Measurements from ENCODE around the gene TNFRSF14. TPM values are rescaled to one million over a fixed set of nuclear protein-coding genes. Genes with fewer than 3 reads are reported as not detected.

The TNFRSF14 gene
- total and polyA plus RNA-seq, 2 experiments from 2014 or later = 7.8 to 13.3 TPM

DNA sequence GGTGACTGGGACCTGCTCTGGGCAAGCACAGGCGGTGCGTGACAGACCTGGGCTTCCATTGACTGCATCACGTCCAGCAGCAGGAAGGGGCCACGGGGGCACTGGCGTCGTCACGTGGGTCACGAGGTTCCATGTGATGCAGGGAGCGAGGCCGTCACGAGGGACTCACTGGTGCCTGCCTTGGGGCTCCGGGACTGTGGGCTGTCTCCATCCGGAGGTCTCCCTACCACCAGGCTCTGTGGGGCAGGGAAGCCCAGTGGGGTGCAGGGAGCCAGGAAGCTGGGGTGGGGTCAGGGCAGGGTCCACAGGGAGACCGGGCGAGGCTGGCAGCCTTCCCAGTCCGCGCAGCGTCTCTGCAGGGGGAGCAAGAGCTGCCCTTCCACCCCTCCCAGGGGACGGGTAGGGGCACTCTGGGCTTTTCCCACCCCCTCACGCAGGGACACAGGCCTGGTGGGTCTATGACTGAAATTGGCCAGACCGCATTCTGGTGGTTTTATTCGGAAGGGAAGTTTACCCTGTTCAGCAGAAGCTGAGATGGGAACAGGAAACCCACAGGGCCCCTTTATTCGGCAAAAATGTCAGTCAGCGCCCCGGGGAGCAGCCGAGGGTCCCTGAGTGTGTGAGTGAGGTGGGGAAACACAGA is 416 bp upstream of the TNFRSF14 start:
- peak; percentile 73 for DNase-seq
- Histone ChIP-seq H3K9ac (peak overlapping the region; percentile 79), H3K9me3 (ENCODE audit: low read depth) (no peaks in the 10 kb centered on the region), H4K20me1 (ENCODE audit: insufficient read depth) (no peaks in the 10 kb centered on the region), H3K27ac (no peak overlapping the region; the same call in 1 of the 2 replicates), H3K4me3 (peak overlapping the region; percentile 74), H3K4me1 (ENCODE audit: insufficient read depth) (0 out of 2 replicates have a peak, but pooled peaks cover 5% of the 10 kb centered on the region), H3F3A (ENCODE audit: insufficient read depth) (no peaks in the 10 kb centered on the region), H3K4me2 (ENCODE audit: unreplicated experiment) (peak overlapping the region; percentile 69), H3K36me3 (ENCODE audit: low read depth) (no peaks in the 10 kb centered on the region), H3K9me2 (ENCODE audit: insufficient read depth) (no peaks in the 10 kb centered on the region), H3K79me2 (ENCODE audit: insufficient read depth) (no peaks in the 10 kb centered on the region), H3K27me3 (replicated peaks; ENCODE audit: insufficient read depth) (no peaks in the 10 kb centered on the region), H2AFZ (peak overlapping the region; percentile 92)
- in situ Hi-C loops (cut with MboI) = no loop called here
- 4 to 5% methylated on average over 20 to 26 of the region's 26 CpGs for WGBS, 2 experiments (ENCODE audit: low coverage in 1 of 2, low lambda C conversion rate in 2 of 2, missing lambda C conversion rate in 2 of 2)
- TF ChIP-seq EZH2phosphoT487 (IDR thresholded peaks at IDR 0.05; ENCODE audit: insufficient read depth, low read depth) (no peak), EZH2 (IDR thresholded peaks at IDR 0.05; ENCODE audit: insufficient read depth, poor library complexity, severe bottlenecking) (no peak)

DNA sequence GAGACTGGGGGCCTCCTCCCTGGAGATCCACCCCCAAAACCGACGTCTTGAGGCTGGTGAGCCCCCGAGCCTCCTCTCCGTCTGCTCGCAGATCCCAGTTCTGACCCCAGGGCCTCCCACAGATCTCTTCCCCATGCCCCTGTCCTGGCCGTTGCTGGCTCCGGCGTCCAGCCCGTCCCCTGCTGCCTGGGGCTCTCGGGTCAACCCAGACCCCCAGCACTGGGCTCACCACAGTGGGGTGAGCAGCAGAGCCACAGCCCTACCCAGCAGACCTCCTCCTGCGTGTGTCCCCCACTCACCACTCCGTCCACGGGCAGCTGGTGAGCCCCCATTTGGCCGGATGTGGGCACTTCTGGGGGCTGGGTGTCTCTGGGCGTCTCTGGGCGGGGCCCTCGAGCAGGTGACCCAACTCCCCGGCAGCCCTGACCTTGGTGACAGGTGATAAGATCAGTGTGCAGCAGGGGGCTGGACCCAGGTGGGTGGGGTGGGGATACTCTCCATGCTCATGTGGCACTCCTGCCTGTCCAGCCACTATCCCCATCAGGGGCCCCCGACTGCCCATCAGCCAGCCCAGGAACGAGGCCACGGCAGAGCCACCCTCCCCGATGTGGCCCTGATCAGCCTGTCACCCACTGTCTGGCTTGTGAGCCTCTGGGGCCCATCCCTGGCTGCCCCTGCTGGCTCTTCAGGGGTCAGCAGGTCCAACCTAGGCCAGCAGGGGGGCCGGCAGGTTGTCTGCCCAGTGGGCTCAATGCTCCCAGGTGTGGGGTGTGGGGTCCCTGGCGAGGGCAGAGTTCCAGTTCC is 709 bp downstream of the TNFRSF14 start:
- Histone ChIP-seq H4K20me1 (ENCODE audit: insufficient read depth) (no peaks in the 10 kb centered on the region), H3K4me3 (peak overlapping the region; percentile 74), H3K27me3 (replicated peaks; ENCODE audit: insufficient read depth) (no peaks in the 10 kb centered on the region), H3K4me2 (ENCODE audit: unreplicated experiment) (peak overlapping the region; percentile 69), H3K79me2 (ENCODE audit: insufficient read depth) (no peaks in the 10 kb centered on the region), H3K9ac (peak overlapping the region; percentile 79), H3K9me2 (ENCODE audit: insufficient read depth) (no peaks in the 10 kb centered on the region), H3K36me3 (ENCODE audit: low read depth) (no peaks in the 10 kb centered on the region), H3K27ac (peak overlapping the region; percentile 16), H3K9me3 (ENCODE audit: low read depth) (no peaks in the 10 kb centered on the region), H3K4me1 (ENCODE audit: insufficient read depth) (0 out of 2 replicates have a peak, but pooled peaks cover 5% of the 10 kb centered on the region), H3F3A (ENCODE audit: insufficient read depth) (no peaks in the 10 kb centered on the region), H2AFZ (peak overlapping the region; percentile 92)
- 7 to 10% methylated on average over 18 to 23 of the region's 24 CpGs for WGBS, 2 experiments (ENCODE audit: low coverage in 1 of 2, low lambda C conversion rate in 2 of 2, missing lambda C conversion rate in 2 of 2)
- TF ChIP-seq EZH2phosphoT487 (IDR thresholded peaks at IDR 0.05; ENCODE audit: insufficient read depth, low read depth) (no peak), EZH2 (IDR thresholded peaks at IDR 0.05; ENCODE audit: insufficient read depth, poor library complexity, severe bottlenecking) (no peak)
- in situ Hi-C loops (cut with MboI) = no loop called here
- DNase-seq = no peak

DNA sequence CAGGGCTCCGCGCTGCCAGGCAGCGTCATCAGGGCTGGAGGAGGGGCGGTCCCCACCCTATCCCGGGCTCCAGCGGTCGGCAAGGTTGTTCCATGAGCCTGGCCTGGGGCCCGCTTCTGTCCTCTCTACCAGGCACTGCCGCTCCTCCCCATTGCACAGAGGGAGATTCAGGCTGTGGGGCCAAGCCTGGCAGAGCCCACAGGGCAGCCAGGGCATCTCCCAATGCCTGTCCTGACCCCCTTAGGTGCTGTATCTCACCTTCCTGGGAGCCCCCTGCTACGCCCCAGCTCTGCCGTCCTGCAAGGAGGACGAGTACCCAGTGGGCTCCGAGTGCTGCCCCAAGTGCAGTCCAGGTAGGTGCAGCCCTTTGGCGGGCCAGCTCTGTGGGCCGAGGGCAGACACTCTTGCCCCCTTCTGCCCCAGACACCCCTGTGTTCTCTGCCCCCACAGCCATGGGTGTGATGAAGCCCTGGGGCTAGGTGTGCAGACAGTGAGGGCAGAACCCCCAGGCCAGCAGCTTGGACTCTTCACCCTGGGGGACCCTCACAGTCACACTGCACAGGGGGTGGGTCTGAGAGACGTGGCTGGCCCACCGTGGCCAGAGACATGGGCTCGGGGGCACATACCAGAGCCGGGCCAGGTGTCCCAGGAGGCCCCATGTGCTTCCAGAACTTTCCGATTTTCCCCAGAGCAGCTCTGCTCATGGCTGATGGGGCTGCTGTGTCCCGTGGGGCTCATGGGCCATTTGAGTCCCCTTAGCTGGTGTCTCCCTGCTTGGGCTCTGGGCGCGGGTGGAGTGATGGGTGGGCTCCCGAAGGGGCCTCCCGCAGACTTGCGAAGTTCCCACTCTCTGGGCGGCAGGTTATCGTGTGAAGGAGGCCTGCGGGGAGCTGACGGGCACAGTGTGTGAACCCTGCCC is 1.6 kb downstream of the TNFRSF14 start:
- no peak overlapping the region for H2AFZ ChIP-seq
- WGBS, 2 experiments (ENCODE audit: low coverage in 1 of 2, low lambda C conversion rate in 2 of 2, missing lambda C conversion rate in 2 of 2) = 75 to 83% methylated on average over 25 to 29 of the region's 30 CpGs
- 0 out of 2 replicates have a peak overlapping the region, but pooled peaks have one; percentile 74 for H3K4me3 ChIP-seq
- no peaks in the 10 kb centered on the region for H3K27me3 ChIP-seq (replicated peaks; ENCODE audit: insufficient read depth)
- H4K20me1 ChIP-seq (ENCODE audit: insufficient read depth) = no peaks in the 10 kb centered on the region
- no peaks in the 10 kb centered on the region for H3K9me2 ChIP-seq (ENCODE audit: insufficient read depth)
- H3K4me2 ChIP-seq (ENCODE audit: unreplicated experiment) = peak overlapping the region; percentile 69
- in situ Hi-C loops (cut with MboI) = no loop called here
- H3K36me3 ChIP-seq (ENCODE audit: low read depth) = no peaks in the 10 kb centered on the region
- H3K9ac ChIP-seq = no peak overlapping the region
- DNase-seq = no peak
- H3F3A ChIP-seq (ENCODE audit: insufficient read depth) = no peaks in the 10 kb centered on the region
- no peaks in the 10 kb centered on the region for H3K9me3 ChIP-seq (ENCODE audit: low read depth)
- H3K79me2 ChIP-seq (ENCODE audit: insufficient read depth) = no peaks in the 10 kb centered on the region
- no peak overlapping the region for H3K27ac ChIP-seq
- no peak for TF ChIP-seq EZH2 (IDR thresholded peaks at IDR 0.05; ENCODE audit: insufficient read depth, poor library complexity, severe bottlenecking)
- TF ChIP-seq EZH2phosphoT487 (IDR thresholded peaks at IDR 0.05; ENCODE audit: insufficient read depth, low read depth) = no peak
- 0 out of 2 replicates have a peak, but pooled peaks cover 5% of the 10 kb centered on the region for H3K4me1 ChIP-seq (ENCODE audit: insufficient read depth)

DNA sequence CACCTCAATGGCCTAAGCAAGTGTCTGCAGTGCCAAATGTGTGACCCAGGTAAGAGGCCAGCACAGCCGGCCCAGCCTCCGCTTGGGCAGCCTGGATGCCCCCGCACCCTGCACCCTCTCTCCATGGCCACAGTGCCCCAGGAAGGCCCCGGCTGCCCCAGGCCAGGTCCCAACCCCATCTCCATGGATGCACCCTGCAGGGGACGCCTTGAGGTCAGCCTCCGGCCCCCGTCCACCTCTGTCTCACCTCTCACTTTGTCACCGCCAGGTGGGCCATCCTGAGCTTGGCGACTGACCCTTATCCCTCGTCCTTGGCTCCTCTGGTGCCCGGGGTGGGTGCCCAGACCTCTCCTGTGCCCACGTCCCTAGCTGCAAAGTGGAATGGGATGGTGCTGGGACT is 2.2 kb downstream of the TNFRSF14 start:
- TF ChIP-seq EZH2phosphoT487 (IDR thresholded peaks at IDR 0.05; ENCODE audit: insufficient read depth, low read depth) = no peak
- TF ChIP-seq EZH2 (IDR thresholded peaks at IDR 0.05; ENCODE audit: insufficient read depth, poor library complexity, severe bottlenecking) = no peak
- no peak overlapping the region for H2AFZ ChIP-seq
- in situ Hi-C loops (cut with MboI) = no loop called here
- H3K9me3 ChIP-seq (ENCODE audit: low read depth) = no peaks in the 10 kb centered on the region
- H3K36me3 ChIP-seq (ENCODE audit: low read depth) = no peaks in the 10 kb centered on the region
- WGBS, 2 experiments (ENCODE audit: low coverage in 1 of 2, low lambda C conversion rate in 2 of 2, missing lambda C conversion rate in 2 of 2) = 94 to 96% methylated on average over 11 to 12 of the region's 12 CpGs
- 0 out of 2 replicates have a peak, but pooled peaks cover 5% of the 10 kb centered on the region for H3K4me1 ChIP-seq (ENCODE audit: insufficient read depth)
- H3K4me3 ChIP-seq = no peak overlapping the region
- no peak overlapping the region for H3K4me2 ChIP-seq (ENCODE audit: unreplicated experiment)
- H3K27ac ChIP-seq = no peak overlapping the region
- no peaks in the 10 kb centered on the region for H4K20me1 ChIP-seq (ENCODE audit: insufficient read depth)
- H3K79me2 ChIP-seq (ENCODE audit: insufficient read depth) = no peaks in the 10 kb centered on the region
- no peak for DNase-seq
- no peaks in the 10 kb centered on the region for H3F3A ChIP-seq (ENCODE audit: insufficient read depth)
- no peaks in the 10 kb centered on the region for H3K9me2 ChIP-seq (ENCODE audit: insufficient read depth)
- no peak overlapping the region for H3K9ac ChIP-seq
- H3K27me3 ChIP-seq (replicated peaks; ENCODE audit: insufficient read depth) = no peaks in the 10 kb centered on the region
